K562 (cell line): ENCODE measurements around the gene ZSCAN21. TPM values are rescaled to one million over a fixed set of nuclear protein-coding genes. Genes with fewer than 3 reads are reported as not detected.

Experiments
- ATF1 ChIP-seq, 2 experiments: fragments of 450-650 bp in 1 of 2; IDR thresholded peaks; 2 replicates each; pipeline ENCODE4 v1.6.1; 2016; ENCODE audit warnings: missing compliant biosample characterization in 1 of 2, missing genetic modification characterization in 1 of 2
- ATF7 ChIP-seq: fragments of 450-650 bp; IDR thresholded peaks from 2 replicates; pipeline ENCODE4 v1.7.1; 2014; ENCODE audit warnings: mild to moderate bottlenecking, moderate library complexity
- CHD1 ChIP-seq: fragments of 200-600 bp; sonication (generic); IDR thresholded peaks from one replicate; pipeline ENCODE4 v1.6.1; 2012; ENCODE audit warnings: mild to moderate bottlenecking, moderate library complexity, low read length, inconsistent platforms
- CREB1 ChIP-seq, 2 experiments: sonication (generic) in 1 of 2; formaldehyde crosslinking in 1 of 2; IDR thresholded peaks; 2 replicates each; pipeline versions ENCODE4 v1.6.1 to v1.8.0; 2012 to 2022; ENCODE audit warnings: inconsistent platforms in 1 of 2, mild to moderate bottlenecking in 1 of 2, missing genetic modification reagents in 1 of 2, moderate library complexity in 1 of 2
- ELF4 ChIP-seq: fragments of 450-650 bp; formaldehyde crosslinking; IDR thresholded peaks from 2 replicates; pipeline ENCODE4 v1.4.0; 2022; ENCODE audit warnings: missing genetic modification characterization
- ERF ChIP-seq: fragments of 450-650 bp; formaldehyde crosslinking; IDR thresholded peaks from 2 replicates; pipeline ENCODE4 v1.4.0; 2020; ENCODE audit warnings: mild to moderate bottlenecking, mixed read lengths
- ESRRA ChIP-seq: fragments of 450-650 bp; IDR thresholded peaks from 2 replicates; pipeline ENCODE4 v1.6.1; 2014; ENCODE audit warnings: low read depth, mild to moderate bottlenecking, moderate library complexity, borderline replicate concordance
- HMG20A ChIP-seq: fragments of 450-650 bp; formaldehyde crosslinking; conservative IDR thresholded peaks from 2 replicates; pipeline ENCODE4 v1.4.0; 2020; ENCODE audit warnings: mild to moderate bottlenecking, mixed read lengths
- ILF3 ChIP-seq: fragments of 450-650 bp; IDR thresholded peaks from 2 replicates; pipeline ENCODE4 v1.6.1; 2018; ENCODE audit warnings: antibody characterized with exemption, mild to moderate bottlenecking, moderate library complexity, borderline replicate concordance
- KAT2B ChIP-seq: IDR thresholded peaks from one replicate; pipeline ENCODE4 v1.6.1; 2012; ENCODE audit warnings: low read depth, mild to moderate bottlenecking, control low read depth, inconsistent platforms, low read length, moderate library complexity
- KDM5B ChIP-seq: fragments of 200-600 bp; sonication (generic); IDR thresholded peaks from 2 replicates; pipeline ENCODE4 v1.6.1; 2012; ENCODE audit warnings: low read depth, mild to moderate bottlenecking, moderate library complexity, low read length, control low read depth, inconsistent platforms; ENCODE audit not compliant: insufficient replicate concordance
- MCM7 ChIP-seq, 2 experiments: fragments of 450-650 bp; IDR thresholded peaks; 2 replicates each; pipeline ENCODE4 v1.6.1; 2016 to 2018
- NCOR1 ChIP-seq: fragments of 450-650 bp; IDR thresholded peaks from 2 replicates; pipeline ENCODE4 v1.6.1; 2016; ENCODE audit warnings: mild to moderate bottlenecking, moderate library complexity
- RBM22 ChIP-seq: fragments of 200-400 bp; formaldehyde crosslinking; IDR thresholded peaks from 2 replicates; pipeline ENCODE4 v1.6.1; 2018; ENCODE audit warnings: low read length, low read depth; ENCODE audit not compliant: poor library complexity, severe bottlenecking
- RBM25 ChIP-seq: fragments of 200-400 bp; formaldehyde crosslinking; IDR thresholded peaks from 2 replicates; pipeline ENCODE4 v1.6.1; 2018; ENCODE audit warnings: low read length, low read depth, moderate library complexity; ENCODE audit not compliant: severe bottlenecking
- SIN3B ChIP-seq: fragments of 450-650 bp; IDR thresholded peaks from 2 replicates; pipeline ENCODE4 v1.6.1; 2017; ENCODE audit warnings: low read depth, mild to moderate bottlenecking, moderate library complexity
- TAF15 ChIP-seq: fragments of 200-400 bp; formaldehyde crosslinking; IDR thresholded peaks from 2 replicates; pipeline ENCODE4 v1.6.1; 2017; ENCODE audit warnings: mild to moderate bottlenecking, low read depth, low read length, moderate library complexity
- ZBTB17 ChIP-seq: fragments of 450-650 bp; formaldehyde crosslinking; IDR thresholded peaks from 2 replicates; pipeline ENCODE4 v1.4.0; 2020; ENCODE audit warnings: mild to moderate bottlenecking
- ZKSCAN8 ChIP-seq: fragments of 200-800 bp; sonication (Bioruptor generic); IDR thresholded peaks from 2 replicates; pipeline ENCODE4 v1.6.1; 2016; ENCODE audit warnings: missing genetic modification characterization, missing compliant biosample characterization
- ZNF184 ChIP-seq: sonication (generic); formaldehyde crosslinking; IDR thresholded peaks from 2 replicates; pipeline ENCODE4 v1.5.0; 2020; ENCODE audit warnings: missing genetic modification reagents
- ZNF384 ChIP-seq: IDR thresholded peaks from 2 replicates; pipeline ENCODE4 v1.6.1; 2012; ENCODE audit warnings: low read depth, low read length, improper control_type of control experiment
- ZNF512 ChIP-seq: IDR thresholded peaks from 2 replicates; pipeline ENCODE4 v1.6.1; 2016; ENCODE audit warnings: missing genetic modification characterization, missing compliant biosample characterization
- polyA plus RNA-seq, 8 experiments: library from polyadenylated mRNA; depleted of rRNA in 4 of 8; stranded (reverse) in 5 of 8; unstranded in 3 of 8; fragments of >200 nt; fragmentation: Nextera tagmentation in 2 of 8; fragmentation: Illumina TruSeq in 1 of 8; extraction: Ambion mirVana in 2 of 8; extraction: Trizol in 1 of 8; gene quantifications; 2 replicates each; pipeline versions ENCODE4 v1.2.1 to v1.2.3, GENCODE V29; 2011 to 2014; ENCODE audit warnings: inconsistent platforms in 1 of 8, missing spikeins in 1 of 8
- total RNA-seq, 7 experiments: library from RNA; depleted of rRNA in 6 of 7; stranded (reverse); fragments of >200 nt in 6 of 7; fragmentation: Illumina TruSeq in 2 of 7; extraction: Trizol in 2 of 7; gene quantifications; 2 replicates each; pipeline versions ENCODE4 v1.2.1 to v1.2.3, GENCODE V29; 2011 to 2021; ENCODE audit warnings: low replicate concordance in 1 of 7
- TF ChIP-seq, protein P1 (sequence below): fragments of 450-650 bp; IDR thresholded peaks from 2 replicates; pipeline ENCODE4 v1.6.1; 2014; ENCODE audit warnings: low read depth, mild to moderate bottlenecking, moderate library complexity, borderline replicate concordance
- TF ChIP-seq, protein P2 (sequence below), 2 experiments: fragments of 250-450 bp in 1 of 2; fragments of 450-650 bp in 1 of 2; sonication (Bioruptor Pico) in 1 of 2; IDR thresholded peaks; 2 replicates each; pipeline versions ENCODE4 v1.6.1 to v1.8.0; 2016 to 2021; ENCODE audit warnings: mild to moderate bottlenecking in 2 of 2, moderate library complexity in 2 of 2, missing compliant biosample characterization in 1 of 2, missing genetic modification characterization in 1 of 2
- TF ChIP-seq, protein P3 (sequence below): fragments of 250-450 bp; sonication (Bioruptor Pico); IDR thresholded peaks from 2 replicates; pipeline ENCODE4 v1.5.0; 2021

Gene ZSCAN21
- total and polyA plus RNA-seq, 9 of the 15 experiments (the other 6 are each of a cell fraction or from before 2014, with no cell fraction given), result 5.9 to 15.5 (median 13.2) TPM

DNA sequence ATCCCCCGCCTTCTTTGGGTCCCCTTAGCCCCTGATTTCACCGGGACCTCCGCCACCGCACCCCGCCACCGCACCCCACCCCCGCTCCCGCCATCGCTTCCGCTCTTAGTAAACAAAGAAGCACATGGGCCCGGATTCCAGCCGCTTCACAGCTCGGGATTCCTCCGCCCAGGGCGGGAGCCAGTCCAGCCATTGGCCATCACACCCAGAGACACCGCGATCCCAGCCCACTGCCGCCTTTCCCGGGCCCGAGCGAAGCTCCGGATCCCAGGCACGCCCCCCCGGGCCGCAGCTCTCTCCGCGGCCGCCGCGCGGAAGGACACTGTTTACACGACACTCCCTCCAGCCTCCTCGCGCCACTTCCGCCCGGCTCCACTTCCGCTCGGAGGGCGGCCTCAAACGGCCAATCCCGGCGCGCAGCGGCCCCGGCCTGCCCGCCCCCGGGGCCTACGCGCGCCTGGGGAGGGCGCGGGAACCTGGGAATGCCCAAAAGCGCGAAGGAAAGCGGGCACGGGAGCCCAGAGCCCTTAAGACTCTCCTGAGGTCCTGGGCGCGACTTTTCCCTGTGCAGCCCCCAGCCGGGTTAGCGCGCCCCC lies 50.9 kb downstream of the ZSCAN21 start (continued):
- TF ChIP-seq ZNF512, result no peak
- peak; percentile 82; the same call in 1 of the 2 replicates for TF ChIP-seq SIN3B
- peak; percentile 18; the same call in 1 of the 2 replicates for TF ChIP-seq ILF3
- TF ChIP-seq, protein P1, sequence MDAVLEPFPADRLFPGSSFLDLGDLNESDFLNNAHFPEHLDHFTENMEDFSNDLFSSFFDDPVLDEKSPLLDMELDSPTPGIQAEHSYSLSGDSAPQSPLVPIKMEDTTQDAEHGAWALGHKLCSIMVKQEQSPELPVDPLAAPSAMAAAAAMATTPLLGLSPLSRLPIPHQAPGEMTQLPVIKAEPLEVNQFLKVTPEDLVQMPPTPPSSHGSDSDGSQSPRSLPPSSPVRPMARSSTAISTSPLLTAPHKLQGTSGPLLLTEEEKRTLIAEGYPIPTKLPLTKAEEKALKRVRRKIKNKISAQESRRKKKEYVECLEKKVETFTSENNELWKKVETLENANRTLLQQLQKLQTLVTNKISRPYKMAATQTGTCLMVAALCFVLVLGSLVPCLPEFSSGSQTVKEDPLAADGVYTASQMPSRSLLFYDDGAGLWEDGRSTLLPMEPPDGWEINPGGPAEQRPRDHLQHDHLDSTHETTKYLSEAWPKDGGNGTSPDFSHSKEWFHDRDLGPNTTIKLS, result peak; percentile 75
- no peak for TF ChIP-seq TAF15
- TF ChIP-seq HMG20A (CRISPR knock-in tag), result no peak
- TF ChIP-seq, protein P2, sequence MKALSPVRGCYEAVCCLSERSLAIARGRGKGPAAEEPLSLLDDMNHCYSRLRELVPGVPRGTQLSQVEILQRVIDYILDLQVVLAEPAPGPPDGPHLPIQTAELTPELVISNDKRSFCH (CRISPR knock-in tag; IDR thresholded peaks at IDR 0.05), result no peak
- TF ChIP-seq, protein P2 (tag; IDR thresholded peaks at IDR 0.05), result 0 out of 2 replicates have a peak, but pooled peaks have one; percentile 24
- no peak for TF ChIP-seq MCM7 (IDR thresholded peaks at IDR 0.05)
- TF ChIP-seq RBM22, result peak; percentile 90
- peak; percentile 30; the same call in 1 of the 2 replicates for TF ChIP-seq ZNF384
- peak; percentile 39 for TF ChIP-seq KDM5B
- peak; percentile 70; the same call in 1 of the 2 replicates for TF ChIP-seq ERF (CRISPR knock-in tag)
- TF ChIP-seq ATF7, result peak; percentile 85
- TF ChIP-seq, protein P3, sequence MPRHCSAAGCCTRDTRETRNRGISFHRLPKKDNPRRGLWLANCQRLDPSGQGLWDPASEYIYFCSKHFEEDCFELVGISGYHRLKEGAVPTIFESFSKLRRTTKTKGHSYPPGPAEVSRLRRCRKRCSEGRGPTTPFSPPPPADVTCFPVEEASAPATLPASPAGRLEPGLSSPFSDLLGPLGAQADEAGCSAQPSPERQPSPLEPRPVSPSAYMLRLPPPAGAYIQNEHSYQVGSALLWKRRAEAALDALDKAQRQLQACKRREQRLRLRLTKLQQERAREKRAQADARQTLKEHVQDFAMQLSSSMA (CRISPR knock-in tag), result no peak
- peak; percentile 61; the same call in 1 of the 2 replicates for TF ChIP-seq ZBTB17
- TF ChIP-seq KAT2B, result no peak
- TF ChIP-seq ZKSCAN8 (CRISPR knock-in tag), result no peak
- TF ChIP-seq ESRRA, result peak; percentile 52
- peak; percentile 72 for TF ChIP-seq ELF4
- TF ChIP-seq NCOR1, result peak; percentile 62; the same call in 1 of the 2 replicates
- TF ChIP-seq RBM25, result peak; percentile 97
- TF ChIP-seq ATF1 (CRISPR knock-in tag; IDR thresholded peaks at IDR 0.05), result no peak
- peak; percentile 93 for TF ChIP-seq ATF1 (tag; IDR thresholded peaks at IDR 0.05)
- TF ChIP-seq ZNF184, result no peak
- TF ChIP-seq CREB1 (IDR thresholded peaks at IDR 0.05), result peak; percentile 86
- TF ChIP-seq CREB1 (CRISPR knock-in tag; IDR thresholded peaks at IDR 0.05), result peak; percentile 86
- TF ChIP-seq CHD1, result no peak
